ENCODE results near the gene INSL4. TPM values are rescaled to one million over a fixed set of nuclear protein-coding genes. Genes with fewer than 3 reads are reported as not detected.

The INSL4 gene
- total RNA-seq, 2 experiments from 2014 or later: not detected

GRCh38 chr9:5269249-5269715, 38.1 kb downstream of the INSL4 start:
- DNase-seq: no peak
- Mint-ChIP-seq H3K36me3 (no peaks in the 10 kb centered on the region), H3K27me3 (no peaks in the 10 kb centered on the region), H3K9me3 (no peaks in the 10 kb centered on the region), H3K4me1 (peaks cover 10% of the 10 kb centered on the region), H3K27ac (no peak overlapping the region), H3K4me3 (no peak overlapping the region)
- ATAC-seq (ENCODE audit: low read depth): no peak
- POLR2A ChIA-PET: interaction anchor here (0.6 kb wide), 1 partner anchor 166 kb away, joined by 5 read pairs; no protein-coding TSS in a partner anchor

- Mint-ChIP-seq H3K27me3 (no peaks in the 10 kb centered on the region), H3K36me3 (no peaks in the 10 kb centered on the region), H3K27ac (no peak overlapping the region), H3K4me3 (no peak overlapping the region), H3K9me3 (no peaks in the 10 kb centered on the region), H3K4me1 (peaks cover 1% of the 10 kb centered on the region)
- ATAC-seq (ENCODE audit: low read depth) (no peak), DNase-seq (no peak)
- POLR2A ChIA-PET: no interaction called here
These were observed 43.6 kb downstream of the INSL4 start for GRCh38 chr9:5274770-5275169.

- Mint-ChIP-seq H3K4me3 (no peak overlapping the region), H3K4me1 (peaks cover 1% of the 10 kb centered on the region), H3K9me3 (peaks cover 13% of the 10 kb centered on the region), H3K36me3 (peaks cover 5% of the 10 kb centered on the region), H3K27me3 (peaks cover 3% of the 10 kb centered on the region), H3K27ac (no peak overlapping the region)
- DNase-seq (no peak), ATAC-seq (ENCODE audit: low read depth) (no peak)
- POLR2A ChIA-PET: no interaction called here
These were observed 47.3 kb downstream of the INSL4 start for GRCh38 chr9:5278486-5278885.

Other genes starting within 250 kb of the INSL4 start
- gene JAK2, start 246.1 kb upstream of the INSL4 start, total RNA-seq: 10 to 100 TPM; 23.5 to 25.9 TPM
- not detected for gene INSL6, start 45.8 kb upstream of the INSL4 start, total RNA-seq
- 1 to 10 TPM; 3.5 to 4.5 TPM for gene RLN2, start 73.3 kb downstream of the INSL4 start, total RNA-seq
- 1 to 10 TPM; 2.2 to 2.9 TPM for gene RLN1, start 108.5 kb downstream of the INSL4 start, total RNA-seq
- gene PLGRKT, start 206.5 kb downstream of the INSL4 start, total RNA-seq: 10 to 100 TPM; 25.5 to 27.0 TPM
- gene CD274, start 219.1 kb downstream of the INSL4 start, total RNA-seq: 1 to 10 TPM; 6.8 to 9.8 TPM